ENCODE measurements around the gene STX7. TPM values are rescaled to one million over a fixed set of nuclear protein-coding genes. Genes with fewer than 3 reads are reported as not detected.

The STX7 gene
- total and polyA plus RNA-seq, 5 donors: 14.2 to 69.7 (median 58.3) TPM

- Histone ChIP-seq H3K27me3 (ENCODE audit: control insufficient read depth, insufficient read depth) (no peaks in the 10 kb centered on the region), H3K27ac (ENCODE audit: low read length) (no peak overlapping the region), H3K9me3 (ENCODE audit: control insufficient read depth, low read length) (no peaks in the 10 kb centered on the region), H3K4me1 (ENCODE audit: control insufficient read depth, insufficient read depth, low read length) (no peaks in the 10 kb centered on the region), H3K4me3 (ENCODE audit: low read length) (no peak overlapping the region)
- no peak for ATAC-seq
- DNase-seq: no peak
- 96% methylated on average over 5 of the region's 5 CpGs for WGBS
- intact Hi-C loops (cut with DNase I): no loop called here
Measured at GRCh38 chr6:132446855-132447241, 66.1 kb downstream of the STX7 start.

- H3K27me3 ChIP-seq (ENCODE audit: control insufficient read depth, insufficient read depth): no peaks in the 10 kb centered on the region
- no peaks in the 10 kb centered on the region for H3K9me3 ChIP-seq (ENCODE audit: control insufficient read depth, low read length)
- H3K4me1 ChIP-seq (ENCODE audit: control insufficient read depth, insufficient read depth, low read length): no peaks in the 10 kb centered on the region
- H3K27ac ChIP-seq (ENCODE audit: low read length): no peak overlapping the region
- intact Hi-C loops (cut with DNase I): no loop called here
- 87% methylated on average over 4 of the region's 4 CpGs for WGBS
- no peak overlapping the region for H3K4me3 ChIP-seq (ENCODE audit: low read length)
- DNase-seq: no peak
- ATAC-seq: no peak
Measured at GRCh38 chr6:132446141-132446854, 66.6 kb downstream of the STX7 start.

GRCh38 chr6:132445201-132445951 is 67.5 kb downstream of the STX7 start:
- intact Hi-C loops (cut with DNase I): no loop called here
- Histone ChIP-seq H3K9me3 (ENCODE audit: control insufficient read depth, low read length) (no peaks in the 10 kb centered on the region), H3K27ac (ENCODE audit: low read length) (no peak overlapping the region), H3K4me3 (ENCODE audit: low read length) (no peak overlapping the region), H3K4me1 (ENCODE audit: control insufficient read depth, insufficient read depth, low read length) (no peaks in the 10 kb centered on the region), H3K27me3 (ENCODE audit: control insufficient read depth, insufficient read depth) (no peaks in the 10 kb centered on the region)
- ATAC-seq: no peak
- no peak for DNase-seq
- 86% methylated on average over 3 of the region's 3 CpGs for WGBS

- intact Hi-C loops (cut with DNase I): no loop called here
- Histone ChIP-seq H3K27me3 (ENCODE audit: control insufficient read depth, insufficient read depth) (no peaks in the 10 kb centered on the region), H3K4me3 (ENCODE audit: low read length) (no peak overlapping the region), H3K4me1 (ENCODE audit: control insufficient read depth, insufficient read depth, low read length) (no peaks in the 10 kb centered on the region), H3K27ac (ENCODE audit: low read length) (no peak overlapping the region), H3K9me3 (ENCODE audit: control insufficient read depth, low read length) (no peaks in the 10 kb centered on the region)
- ATAC-seq (no peak), DNase-seq (no peak)
Measured at GRCh38 chr6:132443206-132443605, 69.7 kb downstream of the STX7 start.

- 83% methylated on average over 2 of the region's 2 CpGs for WGBS
- intact Hi-C loops (cut with DNase I): no loop called here
- H3K27ac ChIP-seq (ENCODE audit: low read length): no peak overlapping the region
- no peaks in the 10 kb centered on the region for H3K27me3 ChIP-seq (ENCODE audit: control insufficient read depth, insufficient read depth)
- H3K9me3 ChIP-seq (ENCODE audit: control insufficient read depth, low read length): no peaks in the 10 kb centered on the region
- H3K4me3 ChIP-seq (ENCODE audit: low read length): no peak overlapping the region
- no peak for ATAC-seq
- no peaks in the 10 kb centered on the region for H3K4me1 ChIP-seq (ENCODE audit: control insufficient read depth, insufficient read depth, low read length)
- DNase-seq: no peak
Measured at GRCh38 chr6:132430110-132430509, 82.8 kb downstream of the STX7 start.

- no peaks in the 10 kb centered on the region for H3K9me3 ChIP-seq (ENCODE audit: control insufficient read depth, low read length)
- intact Hi-C loops (cut with DNase I): no loop called here
- ATAC-seq: no peak
Measured at GRCh38 chr6:132425176-132425575, 87.7 kb downstream of the STX7 start.

GRCh38 chr6:132423839-132424238 is 89.1 kb downstream of the STX7 start:
- H3K27me3 ChIP-seq (ENCODE audit: control insufficient read depth, insufficient read depth): no peaks in the 10 kb centered on the region
- DNase-seq (no peak), ATAC-seq (no peak)
- 92% methylated on average over 3 of the region's 3 CpGs for WGBS
- intact Hi-C loops (cut with DNase I): no loop called here
- no peaks in the 10 kb centered on the region for H3K4me1 ChIP-seq (ENCODE audit: control insufficient read depth, insufficient read depth, low read length)
- no peaks in the 10 kb centered on the region for H3K9me3 ChIP-seq (ENCODE audit: control insufficient read depth, low read length)
- H3K4me3 ChIP-seq (ENCODE audit: low read length): no peak overlapping the region
- H3K27ac ChIP-seq (ENCODE audit: low read length): no peak overlapping the region

More at GRCh38 chr6:132425176-132425575, 87.7 kb downstream of the STX7 start:
- H3K4me3 ChIP-seq (ENCODE audit: low read length): no peak overlapping the region
- H3K27ac ChIP-seq (ENCODE audit: low read length): no peak overlapping the region
- WGBS: 77% methylated on average over 5 of the region's 5 CpGs
- H3K27me3 ChIP-seq (ENCODE audit: control insufficient read depth, insufficient read depth): no peaks in the 10 kb centered on the region
- H3K4me1 ChIP-seq (ENCODE audit: control insufficient read depth, insufficient read depth, low read length): no peaks in the 10 kb centered on the region
- DNase-seq: no peak

- no peak for DNase-seq
- Histone ChIP-seq H3K27me3 (ENCODE audit: control insufficient read depth, insufficient read depth) (no peaks in the 10 kb centered on the region), H3K4me3 (ENCODE audit: low read length) (no peak overlapping the region), H3K27ac (ENCODE audit: low read length) (no peak overlapping the region), H3K9me3 (ENCODE audit: control insufficient read depth, low read length) (no peaks in the 10 kb centered on the region), H3K4me1 (ENCODE audit: control insufficient read depth, insufficient read depth, low read length) (no peaks in the 10 kb centered on the region)
- WGBS: 82% methylated on average over 6 of the region's 6 CpGs
- intact Hi-C loops (cut with DNase I): no loop called here
- ATAC-seq: no peak
Measured at GRCh38 chr6:132418235-132418965, 94.5 kb downstream of the STX7 start.

- no peak for DNase-seq
Measured at GRCh38 chr6:132414761-132415160, 98.2 kb downstream of the STX7 start.

GRCh38 chr6:132414322-132414721 is 98.6 kb downstream of the STX7 start:
- ATAC-seq (no peak), DNase-seq (no peak)
- Histone ChIP-seq H3K27ac (ENCODE audit: low read length) (no peak overlapping the region), H3K27me3 (ENCODE audit: control insufficient read depth, insufficient read depth) (no peaks in the 10 kb centered on the region), H3K4me1 (ENCODE audit: control insufficient read depth, insufficient read depth, low read length) (no peaks in the 10 kb centered on the region), H3K4me3 (ENCODE audit: low read length) (no peak overlapping the region), H3K9me3 (ENCODE audit: control insufficient read depth, low read length) (no peaks in the 10 kb centered on the region)
- intact Hi-C loops (cut with DNase I): no loop called here
- 69% methylated on average over 6 of the region's 6 CpGs for WGBS

More at GRCh38 chr6:132414761-132415160, 98.2 kb downstream of the STX7 start:
- Histone ChIP-seq H3K27me3 (ENCODE audit: control insufficient read depth, insufficient read depth) (no peaks in the 10 kb centered on the region), H3K4me3 (ENCODE audit: low read length) (no peak overlapping the region), H3K27ac (ENCODE audit: low read length) (no peak overlapping the region), H3K4me1 (ENCODE audit: control insufficient read depth, insufficient read depth, low read length) (no peaks in the 10 kb centered on the region), H3K9me3 (ENCODE audit: control insufficient read depth, low read length) (no peaks in the 10 kb centered on the region)
- ATAC-seq: no peak
- 56% methylated on average over 5 of the region's 5 CpGs for WGBS
- intact Hi-C loops (cut with DNase I): no loop called here

GRCh38 chr6:132413499-132413802 is 99.5 kb downstream of the STX7 start:
- ATAC-seq (no peak), DNase-seq (no peak)
- Histone ChIP-seq H3K27me3 (ENCODE audit: control insufficient read depth, insufficient read depth) (no peaks in the 10 kb centered on the region), H3K4me3 (ENCODE audit: low read length) (no peak overlapping the region), H3K27ac (ENCODE audit: low read length) (no peak overlapping the region), H3K9me3 (ENCODE audit: control insufficient read depth, low read length) (no peaks in the 10 kb centered on the region), H3K4me1 (ENCODE audit: control insufficient read depth, insufficient read depth, low read length) (no peaks in the 10 kb centered on the region)
- WGBS: 45% methylated on average over 1 of the region's 1 CpG
- intact Hi-C loops (cut with DNase I): no loop called here
